ENCODE results near the gene DNM2. TPM values are rescaled to one million over a fixed set of nuclear protein-coding genes. Genes with fewer than 3 reads are reported as not detected.

The DNM2 gene
- total RNA-seq, 1 experiment from 2014 or later: 131 TPM

- Mint-ChIP-seq H3K27ac (no peak overlapping the region), H3K4me1 (peaks cover 8% of the 10 kb centered on the region; the same call in 1 of the 2 replicates), H3K36me3 (peaks cover 8% of the 10 kb centered on the region), H3K27me3 (ENCODE audit: low read depth) (no peaks in the 10 kb centered on the region), H3K9me3 (peaks cover 12% of the 10 kb centered on the region), H3K4me3 (no peak overlapping the region)
- POLR2A ChIA-PET: no interaction called here
- no peak for TF ChIP-seq ESRRA (CRISPR knock-in tag; IDR thresholded peaks at IDR 0.05; ENCODE audit: borderline replicate concordance)
- TF ChIP-seq MYBL2 (CRISPR knock-in tag; IDR thresholded peaks at IDR 0.05): no peak
- no peak for TF ChIP-seq PREB (CRISPR knock-in tag; IDR thresholded peaks at IDR 0.05; ENCODE audit: borderline replicate concordance)
- no peak for TF ChIP-seq GABPB1 (CRISPR knock-in tag; IDR thresholded peaks at IDR 0.05)
- no peak for TF ChIP-seq IRF1 (CRISPR knock-in tag; IDR thresholded peaks at IDR 0.05)
- no peak for TF ChIP-seq E2F1 (CRISPR knock-in tag; IDR thresholded peaks at IDR 0.05)
- no peak for TF ChIP-seq CBFB (CRISPR knock-in tag; IDR thresholded peaks at IDR 0.05; ENCODE audit: low read depth)
- TF ChIP-seq ATF3 (CRISPR knock-in tag; conservative IDR thresholded peaks at IDR 0.05): no peak
- TF ChIP-seq ZNF396 (CRISPR knock-in tag; IDR thresholded peaks at IDR 0.05; ENCODE audit: borderline replicate concordance): no peak
- no peak for TF ChIP-seq USF2 (CRISPR knock-in tag; IDR thresholded peaks at IDR 0.05)
- no peak for TF ChIP-seq RORB (CRISPR knock-in tag; IDR thresholded peaks at IDR 0.05)
- TF ChIP-seq ATF6 (CRISPR knock-in tag; IDR thresholded peaks at IDR 0.05): no peak
- no peak for TF ChIP-seq ZNF263 (CRISPR knock-in tag; IDR thresholded peaks at IDR 0.05; ENCODE audit: low read depth)
- no peak for TF ChIP-seq ZNF671 (CRISPR knock-in tag; IDR thresholded peaks at IDR 0.05)
- no peak for TF ChIP-seq ZNF121 (CRISPR knock-in tag; IDR thresholded peaks at IDR 0.05)
- no peak for TF ChIP-seq OVOL2 (CRISPR knock-in tag; IDR thresholded peaks at IDR 0.05; ENCODE audit: borderline replicate concordance)
- no peak for TF ChIP-seq ZNF512 (CRISPR knock-in tag; IDR thresholded peaks at IDR 0.05; ENCODE audit: borderline replicate concordance)
- TF ChIP-seq FOXP1 (CRISPR knock-in tag; IDR thresholded peaks at IDR 0.05; ENCODE audit: borderline replicate concordance): no peak
- TF ChIP-seq FOXJ3 (CRISPR knock-in tag; IDR thresholded peaks at IDR 0.05; ENCODE audit: borderline replicate concordance): no peak
- CTCF ChIA-PET: no interaction called here
- no peak for DNase-seq (ENCODE audit: low spot score)
- no peak for ATAC-seq
These were observed 22.9 kb downstream of the DNM2 start for GRCh38 chr19:10740798-10741197.

Data from WTC11 (cell line).